DMS 273 (cell line): ENCODE data around the gene MAP3K19.
"Not testable (repeated sequence)": the region's sequence is repeated elsewhere in the genome, so short reads cannot be mapped to it uniquely, and the experiment has no call there.

ENCODE experiments used
- DNase-seq: peaks from one replicate; lab custom pipeline; 2025; ENCODE audit not compliant: unreplicated experiment; lab: John Stamatoyannopoulos, UW

Gene MAP3K19

GRCh38 chr2:135047300-135047699 is at the start of gene MAP3K19:
MAP3K19 (minus strand) TSS chr2:135047447; CDS start chr2:135024647, 22,800 bp downstream.
- peak; percentile 18 for DNase-seq

GRCh38 chr2:135096665-135097446 is 49.6 kb upstream of the MAP3K19 start:
- no peak for DNase-seq

GRCh38 chr2:135095591-135095990 is 48.3 kb upstream of the MAP3K19 start:
- no peak for DNase-seq

- no peak for DNase-seq
Observed at GRCh38 chr2:135094508-135094907, 47.3 kb upstream of the MAP3K19 start.

GRCh38 chr2:135093670-135094330 is 46.6 kb upstream of the MAP3K19 start:
- peak; percentile 79 for DNase-seq

GRCh38 chr2:135093193-135093592 is 45.9 kb upstream of the MAP3K19 start:
- no peak for DNase-seq

GRCh38 chr2:135091681-135092080 is 44.4 kb upstream of the MAP3K19 start:
- no peak for DNase-seq

- DNase-seq: not testable (repeated sequence)
Observed at GRCh38 chr2:135089597-135089996, 42.4 kb upstream of the MAP3K19 start.

- no peak for DNase-seq
Observed at GRCh38 chr2:135086222-135086621, 39.0 kb upstream of the MAP3K19 start.

- DNase-seq: no peak
Observed at GRCh38 chr2:135078417-135078816, 31.2 kb upstream of the MAP3K19 start.

GRCh38 chr2:135076556-135076955 is 29.3 kb upstream of the MAP3K19 start:
- no peak for DNase-seq

GRCh38 chr2:135074216-135074615 is 27.0 kb upstream of the MAP3K19 start:
- no peak for DNase-seq

GRCh38 chr2:135072125-135072997 is 25.1 kb upstream of the MAP3K19 start:
- DNase-seq: peak; percentile 44

- no peak for DNase-seq
Observed at GRCh38 chr2:135066710-135067109, 19.5 kb upstream of the MAP3K19 start.

- DNase-seq: no peak
Observed at GRCh38 chr2:135064149-135064548, 16.9 kb upstream of the MAP3K19 start.

GRCh38 chr2:135063210-135063609 is 16.0 kb upstream of the MAP3K19 start:
- DNase-seq: no peak

GRCh38 chr2:135059577-135059976 is 12.3 kb upstream of the MAP3K19 start:
- DNase-seq: no peak

- DNase-seq: peak; percentile 6
Observed at GRCh38 chr2:135056790-135057189, 9.5 kb upstream of the MAP3K19 start.

- DNase-seq: no peak
Observed at GRCh38 chr2:135055182-135055786, 8.0 kb upstream of the MAP3K19 start.

GRCh38 chr2:135052997-135053474 is 5.8 kb upstream of the MAP3K19 start:
- DNase-seq: peak; percentile 48
